HEK293 (cell line): ENCODE data around the gene AHRR.

ENCODE experiments used
- CTCF ChIA-PET: fragments of 350-600 bp; formaldehyde crosslinking; extraction: SDS; loops from one replicate; lab custom pipeline; 2021; ENCODE audit warnings: antibody characterized with exemption; lab: Yijun Ruan, JAX
- POLR2A ChIA-PET: fragments of 300-600 bp; formaldehyde crosslinking; extraction: SDS; loops from one replicate; lab custom pipeline; 2020; ENCODE audit warnings: antibody characterized with exemption, inconsistent platforms; lab: Yijun Ruan, JAX
- H3K27ac ChIP-seq: fragments of 200-500 bp; sonication (Bioruptor generic); 2 replicates; pipeline ENCODE4 v1.5.1; 2014; ENCODE audit warnings: low read depth, low read length, control low read depth, inconsistent platforms; ENCODE audit errors: extremely low read depth
- H3K36me3 ChIP-seq, 2 experiments: fragments of 200-500 bp in 1 of 2; sonication (Bioruptor generic) in 1 of 2; 1 replicate in 1 of 2; 2 replicates in 1 of 2; pipeline ENCODE4 v1.5.1; 2014 to 2017; ENCODE audit warnings: inconsistent platforms in 2 of 2, low read length in 2 of 2; ENCODE audit not compliant: control insufficient read depth in 2 of 2, insufficient read depth in 1 of 2
- H3K4me1 ChIP-seq: fragments of 200-500 bp; sonication (Bioruptor generic); 2 replicates; pipeline ENCODE4 v1.5.1; 2014; ENCODE audit warnings: mild to moderate bottlenecking, low read length, inconsistent platforms; ENCODE audit not compliant: control insufficient read depth, insufficient read depth
- H3K4me3 ChIP-seq: 2 replicates; pipeline ENCODE4 v1.5.1; 2011; ENCODE audit warnings: low read depth, mild to moderate bottlenecking, control low read depth, low read length, moderate library complexity
- H3K9me3 ChIP-seq: fragments of 200-500 bp; sonication (Bioruptor generic); 2 replicates; pipeline ENCODE4 v1.5.1; 2014; ENCODE audit warnings: low read depth, low read length, inconsistent platforms; ENCODE audit not compliant: control insufficient read depth, insufficient read depth
- AEBP2 ChIP-seq: fragments of 450-650 bp; formaldehyde crosslinking; IDR thresholded peaks from 2 replicates; pipeline ENCODE4 v1.5.1; 2016; ENCODE audit warnings: missing biosample characterization, missing genetic modification characterization, borderline replicate concordance
- IKZF3 ChIP-seq: fragments of 450-650 bp; IDR thresholded peaks from 2 replicates; pipeline ENCODE4 v1.5.0; 2018; ENCODE audit warnings: missing biosample characterization, mild to moderate bottlenecking, missing genetic modification characterization, moderate library complexity
- PBX3 ChIP-seq: sonication (generic); formaldehyde crosslinking; IDR thresholded peaks from 2 replicates; pipeline ENCODE4 v1.8.1; 2022; ENCODE audit warnings: mild to moderate bottlenecking, moderate library complexity, missing genetic modification reagents
- PRDM10 ChIP-seq: fragments of 450-650 bp; formaldehyde crosslinking; IDR thresholded peaks from 2 replicates; pipeline ENCODE4 v1.5.1; 2016; ENCODE audit warnings: missing biosample characterization, missing genetic modification characterization
- ZNF132 ChIP-seq: fragments of 450-650 bp; formaldehyde crosslinking; IDR thresholded peaks from 2 replicates; pipeline ENCODE4 v1.5.1; 2017; ENCODE audit warnings: missing biosample characterization, missing genetic modification characterization, borderline replicate concordance
- ZNF18 ChIP-seq: fragments of 450-650 bp; formaldehyde crosslinking; IDR thresholded peaks from 2 replicates; pipeline ENCODE4 v1.5.1; 2016; ENCODE audit warnings: missing biosample characterization, missing genetic modification characterization

AHRR gene

GRCh38 chr5:321726-322251, 275 bp downstream of the AHRR start:
- H3K4me3 ChIP-seq, result peak overlapping the region; percentile 27
- no peak overlapping the region for H3K27ac ChIP-seq
- H3K9me3 ChIP-seq, result no peaks in the 10 kb centered on the region
- ChIA-PET POLR2A (interaction anchor here (0.7 to 1.2 kb wide), 4 partner anchors 16 to 103 kb away, joined by 3 to 4 read pairs (median 3); partner anchors contain the start of gene PDCD6), CTCF (interaction anchor here (1.1 to 6.3 kb wide), 6 partner anchors 11 to 126 kb away, joined by 3 to 137 read pairs (median 4); no protein-coding TSS in a partner anchor)
- peaks cover 9% of the 10 kb centered on the region for H3K4me1 ChIP-seq
- no peaks in the 10 kb centered on the region for H3K36me3 ChIP-seq
- TF ChIP-seq AEBP2 (tag by site-specific recombination), result no peak
- peak; percentile 86 for TF ChIP-seq IKZF3

- CTCF ChIA-PET, result no interaction called here
- Histone ChIP-seq H3K27ac (no peak overlapping the region), H3K4me3 (no peak overlapping the region), H3K36me3 (no peaks in the 10 kb centered on the region), H3K9me3 (no peaks in the 10 kb centered on the region), H3K4me1 (peaks cover 6% of the 10 kb centered on the region)
- TF ChIP-seq PBX3 (CRISPR knock-in tag) (0 out of 2 replicates have a peak, but pooled peaks have one; percentile 3), ZNF18 (no peak)
- POLR2A ChIA-PET, result no interaction called here
Measured at GRCh38 chr5:322281-322941, 897 bp downstream of the AHRR start.

- Histone ChIP-seq H3K27ac (no peak overlapping the region), H3K4me1 (peaks cover 5% of the 10 kb centered on the region), H3K9me3 (no peaks in the 10 kb centered on the region), H3K4me3 (no peak overlapping the region), H3K36me3 (no peaks in the 10 kb centered on the region)
- ChIA-PET CTCF (no interaction called here), POLR2A (interaction anchor here (0.6 kb wide), 1 partner anchor 38 kb away, joined by 7 read pairs; no protein-coding TSS in a partner anchor)
- TF ChIP-seq ZNF132 (no peak), PRDM10 (tag by site-specific recombination) (peak; percentile 73)
Measured at GRCh38 chr5:322942-323879, 1.7 kb downstream of the AHRR start.
